Small intestine (tissue), 7 donors: ENCODE data around the gene CPS1. TPM values are rescaled to one million over a fixed set of nuclear protein-coding genes. Genes with fewer than 3 reads are reported as not detected.

Experiments used
- DNase-seq, 2 donors: peaks; one replicate each; pipeline versions ENCODE4 v3.0.0 to v3.0.0-alpha.2; 2013
- FAIRE-seq: peaks from 2 replicates; lab custom pipeline; 2012; peaks lifted over from hg19 to GRCh38; lab: Jason Lieb, UNC
- H3K27ac ChIP-seq, 3 donors: one replicate each; pipeline ENCODE4 v1.5.1; 2013; ENCODE audit warnings: low read length in 2 of 3, mild to moderate bottlenecking in 2 of 3, control low read depth in 1 of 3, inconsistent platforms in 1 of 3, low read depth in 1 of 3, moderate library complexity in 1 of 3
- H3K27me3 ChIP-seq, 3 donors: one replicate each; pipeline ENCODE4 v1.6.1; 2013; ENCODE audit warnings: low read length in 3 of 3, inconsistent platforms in 1 of 3; ENCODE audit not compliant: control insufficient read depth in 3 of 3, insufficient read depth in 3 of 3
- H3K36me3 ChIP-seq, 3 donors: one replicate each; pipeline ENCODE4 v1.6.1; 2013; ENCODE audit warnings: low read length in 3 of 3, inconsistent platforms in 1 of 3, low read depth in 1 of 3, mild to moderate bottlenecking in 1 of 3, moderate library complexity in 1 of 3; ENCODE audit not compliant: control insufficient read depth in 3 of 3, insufficient read depth in 2 of 3
- H3K4me1 ChIP-seq, 3 donors: one replicate each; pipeline ENCODE4 v1.6.1; 2013; ENCODE audit warnings: low read length in 2 of 3, inconsistent platforms in 1 of 3, low read depth in 1 of 3, mild to moderate bottlenecking in 1 of 3, moderate library complexity in 1 of 3; ENCODE audit not compliant: control insufficient read depth in 3 of 3, insufficient read depth in 2 of 3
- H3K4me3 ChIP-seq, 3 donors: one replicate each; pipeline ENCODE4 v1.5.1; 2013; ENCODE audit warnings: low read length in 3 of 3, control low read depth in 1 of 3, inconsistent platforms in 1 of 3, low read depth in 1 of 3, mild to moderate bottlenecking in 1 of 3, moderate library complexity in 1 of 3
- H3K9me3 ChIP-seq, 2 donors: one replicate each; pipeline ENCODE4 v1.6.1; 2013; ENCODE audit warnings: low read depth in 1 of 2, low read length in 1 of 2; ENCODE audit not compliant: control insufficient read depth in 2 of 2, insufficient read depth in 1 of 2
- WGBS, 3 donors: extraction: QIAGEN DNeasy Blood & Tissue Kit; methylation state at CpG; one replicate each; pipeline ENCODE4 v1.1.7; 2013; 5-methylcytosine and 5-hydroxymethylcytosine counted together
- polyA plus RNA-seq, 4 donors: library from polyadenylated mRNA; stranded (reverse) in 3 of 4; unstranded in 1 of 4; fragments of 200-250 nt in 3 of 4; fragments of 120-200 nt in 1 of 4; gene quantifications; one replicate each; pipeline versions ENCODE4 v1.2.1 to v1.2.3, GENCODE V29; 2013
- donor health status: healthy with polysubstance abuse.
- donor health status: control.
- donor health status: control.
- donor health status: Bipolar disorder and iron deficiency.
- donor health status: healthy.

Gene CPS1
- polyA plus RNA-seq, 4 donors = 64.0 to 744 (median 155) TPM

DNA sequence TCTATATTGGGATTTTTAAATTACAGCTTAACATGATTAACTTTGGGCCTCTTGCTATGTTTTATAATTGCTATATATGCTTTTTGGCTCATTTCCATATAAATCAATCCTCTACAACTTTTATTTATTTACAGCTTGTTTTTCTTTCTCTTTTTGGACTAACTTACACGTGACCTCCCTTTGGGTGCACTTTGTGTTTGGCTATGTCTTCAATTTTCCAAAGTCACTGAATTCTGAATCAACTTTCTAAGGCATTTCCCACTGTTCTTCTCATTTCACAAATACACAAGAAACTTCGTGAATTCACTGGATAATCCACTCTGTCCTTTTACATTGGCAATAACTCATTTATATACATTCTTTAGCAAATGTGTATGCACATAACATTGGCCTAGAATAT lies 5.4 kb upstream of the CPS1 start:
- H3K27ac ChIP-seq = peak overlapping the region in 1 of 3 donors; percentile 16
- no peak for FAIRE-seq
- 28 to 37% (median 35%) methylated on average over 2 of the region's 2 CpGs for WGBS, 3 donors

DNA sequence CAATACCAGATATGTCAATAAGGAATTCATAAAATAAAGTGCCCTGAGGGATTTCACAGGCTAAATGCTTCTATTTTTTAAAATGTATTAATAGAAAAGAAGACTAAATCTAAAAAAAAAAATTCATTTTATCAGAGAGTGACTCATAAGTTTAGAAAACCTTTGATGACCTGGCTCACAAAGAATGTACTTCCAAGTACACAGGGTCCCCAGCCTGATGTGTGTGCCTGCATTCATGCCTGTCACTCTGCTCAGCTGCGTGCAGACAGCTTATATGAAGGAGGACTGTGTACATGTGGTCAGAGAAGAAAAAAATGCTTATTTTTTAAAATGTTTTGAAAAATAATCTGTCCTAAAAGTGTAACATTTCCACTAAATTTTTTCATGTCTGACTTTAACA lies 3.0 kb upstream of the CPS1 start:
- WGBS, 3 donors = 71 to 80% (median 79%) methylated on average over 1 of the region's 1 CpG
- FAIRE-seq (no peak), DNase-seq (peak in 1 of 2 donors; percentile 33)
- Histone ChIP-seq H3K9me3 (no peaks in the 10 kb centered on the region), H3K36me3 (no peaks in the 10 kb centered on the region), H3K27me3 (no peaks in the 10 kb centered on the region), H3K27ac (no peak overlapping the region), H3K4me3 (no peak overlapping the region), H3K4me1 (peaks cover 0 to 20% (median 0%) of the 10 kb centered on the region in 3 donors)

More for the DNA sequence above, 5.4 kb upstream of the CPS1 start:
- Histone ChIP-seq H3K4me3 (no peak overlapping the region), H3K36me3 (no peaks in the 10 kb centered on the region), H3K9me3 (no peaks in the 10 kb centered on the region), H3K27me3 (no peaks in the 10 kb centered on the region), H3K4me1 (peaks cover 0 to 10% (median 0%) of the 10 kb centered on the region in 3 donors)
- DNase-seq = no peak

DNA sequence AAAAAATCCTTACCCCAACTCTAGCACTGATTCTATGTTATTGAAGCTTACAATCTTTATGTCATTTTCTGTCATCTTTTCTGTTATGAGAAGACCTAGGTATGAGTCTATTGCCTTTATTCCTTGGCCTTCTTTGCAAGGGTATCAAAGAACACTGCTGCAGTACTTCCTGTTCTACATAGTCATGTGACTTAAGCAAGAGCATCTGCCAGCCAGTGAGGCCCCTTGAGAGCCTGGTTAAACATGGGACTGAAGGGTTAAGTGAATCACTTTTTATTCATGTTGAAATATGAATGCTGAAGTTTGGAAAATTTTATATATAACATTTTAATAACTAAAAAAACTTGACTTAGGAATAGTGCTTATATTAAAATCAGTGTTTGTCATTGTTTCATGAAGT lies 844 bp upstream of the CPS1 start:
- no peaks in the 10 kb centered on the region for H3K27me3 ChIP-seq
- H3K4me3 ChIP-seq = no peak overlapping the region
- H3K36me3 ChIP-seq = no peaks in the 10 kb centered on the region
- no peak overlapping the region for H3K27ac ChIP-seq
- H3K4me1 ChIP-seq = peaks cover 0 to 25% (median 0%) of the 10 kb centered on the region in 3 donors
- H3K9me3 ChIP-seq = no peaks in the 10 kb centered on the region
- DNase-seq = no peak
- FAIRE-seq = no peak

DNA sequence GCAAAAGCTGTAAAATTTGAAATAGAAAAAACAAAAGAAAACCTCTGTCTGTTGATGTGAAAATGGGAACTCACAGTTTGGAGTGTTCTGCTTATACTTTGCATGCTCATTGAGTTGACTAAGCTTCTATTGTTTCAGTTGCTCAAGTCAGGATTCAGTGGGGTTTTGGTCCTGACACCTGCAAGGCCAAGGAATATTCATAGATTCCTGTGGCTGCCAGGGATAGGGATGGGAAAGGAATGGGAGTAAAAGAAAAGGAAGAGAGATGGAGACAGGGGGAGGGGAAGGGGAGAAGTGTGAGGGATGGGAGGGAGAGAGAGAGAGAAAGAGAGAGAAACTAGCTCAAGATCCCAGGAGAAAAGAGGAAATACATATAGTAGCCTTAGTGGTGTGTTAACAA lies 1.3 kb downstream of the CPS1 start:
- H3K9me3 ChIP-seq = no peaks in the 10 kb centered on the region
- H3K4me3 ChIP-seq = no peak overlapping the region
- no peak for DNase-seq
- H3K27ac ChIP-seq = peak overlapping the region in 1 of 3 donors; percentile 24
- H3K36me3 ChIP-seq = peaks cover 0 to 3% (median 0%) of the 10 kb centered on the region in 3 donors
- peaks cover 0 to 32% (median 0%) of the 10 kb centered on the region in 3 donors for H3K4me1 ChIP-seq
- no peaks in the 10 kb centered on the region for H3K27me3 ChIP-seq
- no peak for FAIRE-seq

DNA sequence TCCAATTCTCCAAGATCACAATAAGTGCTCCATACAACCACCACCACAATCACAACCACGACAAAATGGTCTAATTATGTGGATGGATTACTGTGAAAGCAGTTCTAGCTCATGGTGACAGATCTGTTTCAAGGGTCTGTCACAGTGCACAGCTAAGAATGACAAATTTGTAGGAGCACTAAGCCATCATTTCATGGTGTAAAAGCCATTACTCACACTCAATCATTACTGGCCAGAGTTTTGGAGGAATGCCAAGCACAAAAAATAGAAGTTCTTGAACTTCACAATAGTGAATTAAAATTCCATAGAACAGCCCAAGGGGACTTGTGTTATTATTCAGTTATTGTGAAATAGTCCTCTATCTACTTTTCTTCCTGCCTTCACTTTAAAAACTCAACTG lies 2.3 kb downstream of the CPS1 start:
- Histone ChIP-seq H3K4me3 (no peak overlapping the region), H3K36me3 (peaks cover 0 to 3% (median 0%) of the 10 kb centered on the region in 3 donors), H3K27ac (no peak overlapping the region), H3K4me1 (peaks cover 0 to 42% (median 0%) of the 10 kb centered on the region in 3 donors), H3K27me3 (no peaks in the 10 kb centered on the region), H3K9me3 (no peaks in the 10 kb centered on the region)
- no peak for FAIRE-seq
- no peak for DNase-seq
- WGBS, 3 donors = 13 to 27% (median 15%) methylated on average over 1 of the region's 1 CpG

DNA sequence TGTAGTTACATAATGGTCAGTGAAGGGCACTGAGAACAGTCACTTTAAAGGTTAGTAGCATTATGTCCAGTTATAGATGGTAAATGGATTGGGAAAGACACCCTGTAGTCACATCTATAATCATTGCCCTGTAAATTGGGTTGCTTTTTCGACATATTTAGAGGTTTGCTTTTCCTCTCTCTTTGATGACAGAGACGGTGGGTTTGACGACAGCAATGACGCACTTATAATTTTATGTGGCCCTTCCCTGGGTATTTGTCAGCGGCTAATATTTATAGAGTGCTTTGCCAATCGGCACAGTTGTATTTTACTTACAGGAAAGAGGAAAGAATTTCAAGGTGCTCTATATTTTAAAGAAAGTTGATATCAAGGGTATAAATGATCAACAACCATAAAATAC lies 2.8 kb downstream of the CPS1 start:
- WGBS, 3 donors = 83 to 86% (median 84%) methylated on average over 6 of the region's 6 CpGs
- FAIRE-seq = no peak
- no peak for DNase-seq
- Histone ChIP-seq H3K4me1 (peaks cover 0 to 43% (median 0%) of the 10 kb centered on the region in 3 donors), H3K9me3 (no peaks in the 10 kb centered on the region), H3K36me3 (peaks cover 0 to 4% (median 0%) of the 10 kb centered on the region in 3 donors), H3K4me3 (no peak overlapping the region), H3K27ac (no peak overlapping the region), H3K27me3 (no peaks in the 10 kb centered on the region)

DNA sequence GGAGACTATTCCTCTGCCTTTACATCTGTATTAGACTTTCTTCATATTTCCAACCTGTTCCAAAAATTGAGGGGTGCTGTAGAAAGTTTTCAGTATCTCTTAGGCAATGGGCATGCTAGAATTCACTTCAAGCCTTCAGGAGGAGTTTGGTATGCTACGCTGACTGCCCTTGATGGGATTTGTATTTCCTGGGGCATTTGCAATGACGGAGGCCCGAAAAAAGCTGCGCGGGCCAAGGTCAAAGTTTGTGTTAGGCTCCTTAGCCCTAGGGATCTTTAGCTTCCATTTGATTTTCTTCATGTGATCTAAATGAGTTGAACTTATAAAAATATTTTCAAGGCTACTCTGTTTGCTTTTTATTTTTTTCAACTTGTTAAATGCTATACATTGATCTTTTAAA lies 5.1 kb downstream of the CPS1 start:
- peak overlapping the region in 2 of 3 donors; percentile 69 to 71 for H3K27ac ChIP-seq
- DNase-seq = peak; percentile 49 to 52
- peaks cover 0 to 36% (median 0%) of the 10 kb centered on the region in 3 donors for H3K4me1 ChIP-seq
- no peak overlapping the region for H3K4me3 ChIP-seq
- H3K27me3 ChIP-seq = no peaks in the 10 kb centered on the region
- no peak for FAIRE-seq
- WGBS, 3 donors = 37 to 67% (median 56%) methylated on average over 5 of the region's 5 CpGs
- H3K36me3 ChIP-seq = peaks cover 0 to 15% (median 2%) of the 10 kb centered on the region in 3 donors
- no peaks in the 10 kb centered on the region for H3K9me3 ChIP-seq

DNA sequence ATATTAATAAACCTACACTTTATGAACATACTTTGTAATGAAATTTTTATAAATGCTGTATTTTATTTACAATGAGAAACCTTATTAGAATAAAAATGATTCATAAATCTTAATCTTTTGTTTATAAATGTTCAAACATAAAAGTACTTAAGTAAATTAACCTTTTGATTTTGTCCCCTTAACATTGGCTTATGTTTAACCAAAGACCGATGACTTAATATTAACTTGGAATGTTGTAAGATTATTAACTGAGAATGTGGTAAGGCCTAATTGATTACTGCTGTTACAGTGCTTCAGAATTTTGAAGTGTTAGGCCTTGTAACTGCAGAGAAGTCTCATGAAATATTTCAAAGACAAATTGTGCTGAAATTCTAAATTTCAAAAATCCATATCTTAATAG lies 5.7 kb downstream of the CPS1 start:
- Histone ChIP-seq H3K4me1 (peaks cover 0 to 36% (median 0%) of the 10 kb centered on the region in 3 donors), H3K9me3 (no peaks in the 10 kb centered on the region), H3K36me3 (peaks cover 0 to 15% (median 2%) of the 10 kb centered on the region in 3 donors), H3K4me3 (no peak overlapping the region), H3K27ac (peak overlapping the region in 1 of 3 donors; percentile 69), H3K27me3 (no peaks in the 10 kb centered on the region)
- DNase-seq = peak; percentile 57 to 70
- peak; percentile 97 for FAIRE-seq
- 12 to 52% (median 26%) methylated on average over 1 of the region's 1 CpG for WGBS, 3 donors

DNA sequence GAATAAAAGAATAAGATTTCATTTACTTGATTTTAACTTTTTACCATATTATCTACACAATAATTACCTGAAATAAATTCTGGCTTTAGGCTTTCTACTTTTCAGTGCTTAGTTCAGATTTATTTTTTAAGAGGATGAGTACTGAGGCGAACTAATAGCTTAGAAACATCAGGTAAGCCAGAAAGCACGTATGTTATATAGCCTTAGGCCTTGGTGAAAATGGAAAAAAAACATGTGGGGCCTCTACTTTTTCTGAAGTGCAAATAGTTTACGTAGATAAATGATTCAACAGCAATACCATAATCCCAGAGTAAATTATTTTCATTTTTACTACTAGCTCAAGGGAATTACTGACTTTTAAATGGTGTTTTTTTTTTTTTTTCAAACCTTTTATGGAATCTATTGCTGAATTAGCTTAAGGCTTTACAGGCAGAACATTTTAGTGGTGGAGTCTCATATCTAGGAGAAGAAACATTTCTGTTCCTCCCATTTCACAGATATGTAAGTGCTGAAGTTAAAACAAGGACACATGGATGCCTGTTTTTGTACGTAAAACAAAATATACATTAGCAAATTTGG lies 6.2 kb downstream of the CPS1 start:
- Histone ChIP-seq H3K9me3 (no peaks in the 10 kb centered on the region), H3K27ac (peak overlapping the region in 2 of 3 donors; percentile 8 to 68), H3K27me3 (no peaks in the 10 kb centered on the region), H3K4me1 (peaks cover 0 to 36% (median 0%) of the 10 kb centered on the region in 3 donors), H3K4me3 (no peak overlapping the region), H3K36me3 (peaks cover 0 to 15% (median 2%) of the 10 kb centered on the region in 3 donors)
- no peak for DNase-seq
- FAIRE-seq = no peak
- WGBS, 3 donors = 43 to 60% (median 52%) methylated on average over 4 of the region's 4 CpGs
